H9 (cell line): ENCODE results near the gene MIGA2. TPM values are rescaled to one million over a fixed set of nuclear protein-coding genes. Genes with fewer than 3 reads are reported as not detected.
A peak's percentile ranks its signal among the peaks of the same experiment; 100 is the strongest.

Experiments used
- DNase-seq: peaks from one replicate; pipeline ENCODE4 v3.0.0-alpha.2; 2017
- H2AFZ ChIP-seq: one replicate; pipeline ENCODE4 v1.6.1; 2013; ENCODE audit warnings: mild to moderate bottlenecking, low read length, control low read depth, moderate library complexity
- H2AK5ac ChIP-seq: 2 replicates; pipeline ENCODE4 v1.6.1; 2013; ENCODE audit warnings: low read length, control low read depth, mixed read lengths; ENCODE audit not compliant: insufficient read length
- H2BK120ac ChIP-seq: one replicate; pipeline ENCODE4 v1.6.1; 2013; ENCODE audit warnings: low read depth, mild to moderate bottlenecking, low read length, control low read depth, inconsistent platforms; ENCODE audit not compliant: poor library complexity, severe bottlenecking
- H2BK12ac ChIP-seq: 2 replicates; pipeline ENCODE4 v1.6.1; 2013; ENCODE audit warnings: low read length, control low read depth, mixed read lengths, low read depth; ENCODE audit not compliant: insufficient read length
- H2BK15ac ChIP-seq: 2 replicates; pipeline ENCODE4 v1.6.1; 2013; ENCODE audit warnings: low read depth, low read length, control low read depth
- H2BK20ac ChIP-seq: one replicate; pipeline ENCODE4 v1.6.1; 2013; ENCODE audit warnings: low read depth, mild to moderate bottlenecking, low read length, control low read depth, inconsistent platforms; ENCODE audit not compliant: poor library complexity, severe bottlenecking
- H2BK5ac ChIP-seq: 2 replicates; pipeline ENCODE4 v1.6.1; 2013; ENCODE audit warnings: low read length, control low read depth, mixed read lengths; ENCODE audit not compliant: insufficient read length
- H3K14ac ChIP-seq: 2 replicates; pipeline ENCODE4 v1.6.1; 2013; ENCODE audit warnings: low read length, control low read depth; ENCODE audit not compliant: insufficient read depth
- H3K18ac ChIP-seq: 2 replicates; pipeline ENCODE4 v1.6.1; 2013; ENCODE audit warnings: low read depth, mild to moderate bottlenecking, mixed read lengths, low read length, control low read depth; ENCODE audit not compliant: insufficient read length
- H3K23ac ChIP-seq: 2 replicates; pipeline ENCODE4 v1.6.1; 2013; ENCODE audit warnings: low read length, control low read depth, mixed read lengths, low read depth; ENCODE audit not compliant: insufficient read length
- H3K23me2 ChIP-seq: 2 replicates; pipeline ENCODE4 v1.6.1; 2013; ENCODE audit warnings: low read depth, mild to moderate bottlenecking, mixed read lengths, low read length, control low read depth; ENCODE audit not compliant: insufficient read length, poor library complexity, severe bottlenecking
- H3K27ac ChIP-seq: 2 replicates; pipeline ENCODE4 v1.5.1; 2013; ENCODE audit warnings: low read length, control low read depth, mixed read lengths, low read depth; ENCODE audit not compliant: insufficient read length
- H3K27me3 ChIP-seq: 2 replicates; pipeline ENCODE4 v1.6.1; 2013; ENCODE audit warnings: low read length, control low read depth, inconsistent platforms; ENCODE audit not compliant: insufficient read depth
- H3K4ac ChIP-seq: 2 replicates; pipeline ENCODE4 v1.6.1; 2013; ENCODE audit warnings: low read depth, mild to moderate bottlenecking, control low read depth, inconsistent platforms, low read length, moderate library complexity
- H3K4me1 ChIP-seq: 2 replicates; pipeline ENCODE4 v1.6.1; 2013; ENCODE audit warnings: low read length, control low read depth, inconsistent platforms; ENCODE audit not compliant: insufficient read depth
- H3K4me2 ChIP-seq: 2 replicates; pipeline ENCODE4 v1.6.1; 2013; ENCODE audit warnings: low read length, control low read depth, mixed read lengths; ENCODE audit not compliant: insufficient read length, insufficient read depth
- H3K56ac ChIP-seq: 2 replicates; pipeline ENCODE4 v1.6.1; 2013; ENCODE audit warnings: low read depth, mild to moderate bottlenecking, mixed read lengths, low read length, control low read depth; ENCODE audit not compliant: insufficient read length
- H3K79me1 ChIP-seq: 2 replicates; pipeline ENCODE4 v1.6.1; 2013; ENCODE audit warnings: low read depth, mild to moderate bottlenecking, moderate library complexity, low read length, control low read depth, inconsistent platforms; ENCODE audit not compliant: insufficient read depth, poor library complexity, severe bottlenecking
- H3K79me2 ChIP-seq: 2 replicates; pipeline ENCODE4 v1.6.1; 2013; ENCODE audit warnings: low read length, control low read depth, inconsistent platforms; ENCODE audit not compliant: insufficient read depth
- H3K9ac ChIP-seq: 2 replicates; pipeline ENCODE4 v1.6.1; 2013; ENCODE audit warnings: low read length, control low read depth, mixed read lengths; ENCODE audit not compliant: insufficient read length; ENCODE audit errors: extremely low read depth
- H3K9me3 ChIP-seq: one replicate; pipeline ENCODE4 v1.6.1; 2013; ENCODE audit warnings: low read depth, low read length, inconsistent platforms; ENCODE audit not compliant: control insufficient read depth
- H3T11ph ChIP-seq: one replicate; pipeline ENCODE4 v1.6.1; 2013; ENCODE audit warnings: mild to moderate bottlenecking, low read length, control low read depth, inconsistent platforms
- H4K20me1 ChIP-seq: one replicate; pipeline ENCODE4 v1.6.1; 2013; ENCODE audit not compliant: control insufficient read depth, insufficient read length, insufficient read depth
- H4K5ac ChIP-seq: 2 replicates; pipeline ENCODE4 v1.6.1; 2013; ENCODE audit warnings: low read depth, mild to moderate bottlenecking, mixed read lengths, low read length, control low read depth; ENCODE audit not compliant: insufficient read length
- H4K8ac ChIP-seq: replicated peaks from 2 replicates; pipeline ENCODE4 v1.6.1; 2013; ENCODE audit warnings: low read length, control low read depth, mixed read lengths, low read depth; ENCODE audit not compliant: insufficient read length
- H4K91ac ChIP-seq: 2 replicates; pipeline ENCODE4 v1.6.1; 2013; ENCODE audit warnings: low read depth, mild to moderate bottlenecking, moderate library complexity, mixed read lengths, low read length, control low read depth; ENCODE audit not compliant: insufficient read length
- H3K27ac Mint-ChIP-seq, 3 experiments: 2 replicates in 2 of 3; 3 replicates in 1 of 3; pipeline ENCODE4 v1.8.0; 2020 to 2021; ENCODE audit warnings: mixed read lengths in 3 of 3, mild to moderate bottlenecking in 1 of 3, moderate library complexity in 1 of 3
- H3K27me3 Mint-ChIP-seq: 2 replicates; pipeline ENCODE4 v1.8.0; 2021; ENCODE audit warnings: low read depth, mild to moderate bottlenecking, moderate library complexity, mixed read lengths
- H3K36me3 Mint-ChIP-seq, 3 experiments: 2 replicates in 2 of 3; 3 replicates in 1 of 3; pipeline ENCODE4 v1.8.0; 2020 to 2021; ENCODE audit warnings: low read depth in 3 of 3, mixed read lengths in 3 of 3; ENCODE audit not compliant: insufficient read depth in 1 of 3
- H3K4me1 Mint-ChIP-seq, 2 experiments: 2 replicates each; pipeline ENCODE4 v1.8.0; 2020; ENCODE audit warnings: mixed read lengths in 2 of 2
- H3K4me3 Mint-ChIP-seq, 2 experiments: 2 replicates in 1 of 2; 3 replicates in 1 of 2; pipeline ENCODE4 v1.8.0; 2020 to 2021; ENCODE audit warnings: mild to moderate bottlenecking in 2 of 2, mixed read lengths in 2 of 2, moderate library complexity in 1 of 2
- H3K9me3 Mint-ChIP-seq, 2 experiments: 2 replicates in 1 of 2; 3 replicates in 1 of 2; pipeline ENCODE4 v1.8.0; 2020; ENCODE audit warnings: mild to moderate bottlenecking in 2 of 2, mixed read lengths in 2 of 2, moderate library complexity in 1 of 2
- CTCF ChIP-seq: fragments of 200-600 bp; sonication (generic); conservative IDR thresholded peaks from 3 replicates; pipeline ENCODE4 v1.8.0; 2021; ENCODE audit warnings: antibody characterized with exemption, mild to moderate bottlenecking
- WGBS: extraction: QIAGEN DNeasy Blood & Tissue Kit; methylation state at CpG from one replicate; pipeline ENCODE4 v1.1.7; 2013; ENCODE audit warnings: missing lambda C conversion rate, low lambda C conversion rate, mixed read lengths; ENCODE audit not compliant: insufficient read length; ENCODE audit errors: extremely low coverage; 5-methylcytosine and 5-hydroxymethylcytosine counted together
- total RNA-seq: library from RNA; stranded (reverse); gene quantifications from 2 replicates; pipeline ENCODE4 v1.2.1, GENCODE V29; 2021

Gene MIGA2
- total RNA-seq, 1 experiment from 2014 or later: 37.8 TPM

GRCh38 chr9:129027685-129028191 is 8.7 kb upstream of the MIGA2 start:
- no peak overlapping the region; the same call in 1 of the 2 replicates for H2BK15ac ChIP-seq
- peak overlapping the region; percentile 26 for H3K4me2 ChIP-seq
- Mint-ChIP-seq H3K27me3 (no peaks in the 10 kb centered on the region), H3K36me3 (no peaks in the 10 kb centered on the region; a peak in 1 of 7 replicates), H3K9me3 (no peaks in the 10 kb centered on the region), H3K4me1 (peaks cover 9 to 45% of the 10 kb centered on the region in 2 experiments), H3K27ac (peak overlapping the region in 2 of 3 experiments; percentile 69 to 88; a peak in 3 of 7 replicates), H3K4me3 (peak overlapping the region; percentile 76 to 90)
- peak overlapping the region; percentile 27 for H3K18ac ChIP-seq
- no peak for DNase-seq
- no peaks in the 10 kb centered on the region for H3K27me3 ChIP-seq
- H3K9ac ChIP-seq: peak overlapping the region; percentile 30
- no peak overlapping the region for H2BK5ac ChIP-seq
- no peak overlapping the region for H2BK12ac ChIP-seq
- no peak overlapping the region for H2BK120ac ChIP-seq
- H2BK20ac ChIP-seq: no peak overlapping the region
- no peak overlapping the region for H3K56ac ChIP-seq
- H3K23ac ChIP-seq: no peak overlapping the region
- no peak overlapping the region for H2AK5ac ChIP-seq
- H2AFZ ChIP-seq: no peak overlapping the region
- H3K23me2 ChIP-seq: peaks cover 7% of the 10 kb centered on the region
- H3K4me1 ChIP-seq: no peaks in the 10 kb centered on the region; the same call in 1 of the 2 replicates
- H3K79me1 ChIP-seq: peaks cover 9% of the 10 kb centered on the region
- peak overlapping the region; percentile 57; the same call in 1 of the 2 replicates for H3K14ac ChIP-seq
- H3K4ac ChIP-seq: no peak overlapping the region
- H3K79me2 ChIP-seq: peaks cover 2% of the 10 kb centered on the region; the same call in 1 of the 2 replicates
- H4K8ac ChIP-seq: no peak overlapping the region
- no peak overlapping the region for H3T11ph ChIP-seq
- H4K5ac ChIP-seq: no peak overlapping the region
- TF ChIP-seq CTCF: no peak
- H3K27ac ChIP-seq: no peak overlapping the region
- no peaks in the 10 kb centered on the region for H3K9me3 ChIP-seq
- WGBS: no CpG with 5 or more reads among the region's 47 CpGs
- H4K20me1 ChIP-seq: no peaks in the 10 kb centered on the region
- H4K91ac ChIP-seq: no peak overlapping the region
